Measurements from ENCODE around the gene PAM. TPM values are rescaled to one million over a fixed set of nuclear protein-coding genes. Genes with fewer than 3 reads are reported as not detected.
A peak's percentile ranks its signal among the peaks of the same experiment; 100 is the strongest.

PAM gene
- total RNA-seq, 6 experiments from 2014 or later, result 10.9 to 22.7 (median 16.8) TPM

- intact Hi-C loops (cut with DNase I), result no loop called here
- TF ChIP-seq POLR2A (IDR thresholded peaks at IDR 0.05) (no peak), CTCF (IDR thresholded peaks at IDR 0.05) (no peak)
- H3K27ac ChIP-seq, result no peak overlapping the region
- H3K27me3 ChIP-seq, result no peaks in the 10 kb centered on the region
- no peaks in the 10 kb centered on the region for H3K36me3 ChIP-seq
- no peak for DNase-seq
- WGBS (ENCODE audit: insufficient coverage, low coverage, low lambda C conversion rate, missing lambda C conversion rate), result 96% methylated on average over 2 of the region's 2 CpGs
- H3K4me1 ChIP-seq, result peaks cover 0 to 19% (median 0%) of the 10 kb centered on the region in 4 donors
- no peak overlapping the region for H3K4me3 ChIP-seq
- no peaks in the 10 kb centered on the region for H3K9me3 ChIP-seq
- ATAC-seq, result no peak
These were observed 32.0 kb downstream of the PAM start for GRCh38 chr5:102787134-102787533.

- H3K36me3 ChIP-seq, result no peaks in the 10 kb centered on the region
- 33% methylated on average over 2 of the region's 2 CpGs for WGBS (ENCODE audit: insufficient coverage, low coverage, low lambda C conversion rate, missing lambda C conversion rate)
- ATAC-seq (peak; percentile 80 to 89 (median 86)), DNase-seq (no peak)
- H3K27ac ChIP-seq, result peak overlapping the region in 2 of 3 donors; percentile 48 to 64
- TF ChIP-seq POLR2A (IDR thresholded peaks at IDR 0.05) (no peak), CTCF (IDR thresholded peaks at IDR 0.05) (no peak)
- H3K9me3 ChIP-seq, result no peaks in the 10 kb centered on the region
- peaks cover 0 to 25% (median 0%) of the 10 kb centered on the region in 4 donors for H3K4me1 ChIP-seq
- intact Hi-C loops (cut with DNase I), result no loop called here
- H3K27me3 ChIP-seq, result no peaks in the 10 kb centered on the region
- peak overlapping the region in 1 of 3 donors; percentile 6 for H3K4me3 ChIP-seq
These were observed 33.7 kb downstream of the PAM start for GRCh38 chr5:102788788-102789187.

- Histone ChIP-seq H3K27ac (peak overlapping the region in 2 of 3 donors; percentile 48 to 64), H3K36me3 (no peaks in the 10 kb centered on the region), H3K4me3 (peak overlapping the region in 1 of 3 donors; percentile 6), H3K27me3 (no peaks in the 10 kb centered on the region), H3K9me3 (no peaks in the 10 kb centered on the region), H3K4me1 (peaks cover 0 to 29% (median 0%) of the 10 kb centered on the region in 4 donors)
- peak; percentile 69 to 79 (median 76) for ATAC-seq
- DNase-seq, result no peak
- WGBS (ENCODE audit: insufficient coverage, low coverage, low lambda C conversion rate, missing lambda C conversion rate), result 57% methylated on average over 4 of the region's 4 CpGs
- TF ChIP-seq POLR2A (IDR thresholded peaks at IDR 0.05) (no peak), CTCF (IDR thresholded peaks at IDR 0.05) (no peak)
- intact Hi-C loops (cut with DNase I), result no loop called here
These were observed 34.4 kb downstream of the PAM start for GRCh38 chr5:102789469-102789868.

- no peak for DNase-seq
- H3K27me3 ChIP-seq, result no peaks in the 10 kb centered on the region
- no peak overlapping the region for H3K27ac ChIP-seq
- H3K4me3 ChIP-seq, result no peak overlapping the region
- H3K9me3 ChIP-seq, result no peaks in the 10 kb centered on the region
- no peak for TF ChIP-seq CTCF (IDR thresholded peaks at IDR 0.05)
- no peak for TF ChIP-seq POLR2A (IDR thresholded peaks at IDR 0.05)
- peaks cover 0 to 41% (median 3%) of the 10 kb centered on the region in 4 donors for H3K4me1 ChIP-seq
- no peak for ATAC-seq
- intact Hi-C loops (cut with DNase I), result no loop called here
- no peaks in the 10 kb centered on the region for H3K36me3 ChIP-seq
These were observed 35.6 kb downstream of the PAM start for GRCh38 chr5:102790748-102791147.

GRCh38 chr5:102792705-102793104, 37.6 kb downstream of the PAM start:
- intact Hi-C loops (cut with DNase I), result no loop called here
- ATAC-seq (peak in 1 of 4 donors; percentile 16), DNase-seq (no peak)

More at GRCh38 chr5:102792705-102793104, 37.6 kb downstream of the PAM start:
- no peaks in the 10 kb centered on the region for H3K27me3 ChIP-seq
- no peak overlapping the region for H3K4me3 ChIP-seq
- H3K4me1 ChIP-seq, result peaks cover 0 to 54% (median 5%) of the 10 kb centered on the region in 4 donors
- no peaks in the 10 kb centered on the region for H3K36me3 ChIP-seq
- no peaks in the 10 kb centered on the region for H3K9me3 ChIP-seq
- TF ChIP-seq POLR2A (IDR thresholded peaks at IDR 0.05) (no peak), CTCF (IDR thresholded peaks at IDR 0.05) (peak in 3 of 4 donors; percentile 28 to 49 (median 35))
- no peak overlapping the region for H3K27ac ChIP-seq
- 20% methylated on average over 1 of the region's 1 CpG for WGBS (ENCODE audit: insufficient coverage, low coverage, low lambda C conversion rate, missing lambda C conversion rate)
